GM21528 (cell line): ENCODE results near the gene LTBP4.
"Not testable (repeated sequence)": the region's sequence is repeated elsewhere in the genome, so short reads cannot be mapped to it uniquely, and the experiment has no call there.

Experiments used
- ATAC-seq: cut with Tn5 transposase; IDR thresholded peaks from one replicate; pipeline ENCODE4 v1.9.1; 2021; ENCODE audit warnings: mild to moderate bottlenecking, moderate library complexity; ENCODE audit not compliant: unreplicated experiment, low FRiP score

The LTBP4 gene

DNA sequence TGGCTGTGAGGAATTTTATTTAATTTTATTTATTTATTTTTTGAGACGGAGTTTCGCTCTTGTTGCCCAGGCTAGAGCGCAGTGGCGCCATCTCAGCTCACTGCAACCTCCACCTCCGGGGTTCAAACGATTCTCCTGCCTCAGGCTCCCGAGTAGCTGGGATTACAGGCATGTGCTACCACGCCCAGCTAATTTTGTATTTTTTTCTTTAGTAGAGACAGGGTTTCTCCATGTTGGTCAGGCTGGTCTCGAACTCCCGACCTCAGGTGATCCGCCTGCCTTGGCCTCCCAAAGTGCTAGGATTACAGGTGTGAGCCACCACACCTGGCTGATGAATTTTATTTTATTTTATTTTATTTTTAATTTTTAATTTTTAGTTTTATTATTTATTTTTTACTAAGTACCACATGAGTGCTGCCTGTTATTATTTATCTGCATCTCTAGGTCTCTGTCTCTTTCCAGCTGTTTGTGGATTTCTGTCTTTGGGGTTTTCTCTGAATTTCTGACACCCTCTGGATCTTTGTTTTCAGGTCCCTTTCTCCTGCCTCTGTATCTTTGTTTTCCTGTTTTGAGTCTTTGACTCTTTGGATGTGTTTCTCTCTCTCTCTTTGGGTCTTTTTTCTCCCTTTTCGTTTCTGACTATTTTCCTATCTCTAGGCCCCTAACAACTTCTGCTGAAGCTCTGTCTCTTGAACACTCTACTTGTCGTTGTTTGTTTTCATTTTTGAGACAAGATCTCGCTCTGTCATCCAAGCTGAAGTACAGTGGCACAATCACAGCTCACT is 23.4 kb downstream of the LTBP4 start:
- ATAC-seq: not testable (repeated sequence)

DNA sequence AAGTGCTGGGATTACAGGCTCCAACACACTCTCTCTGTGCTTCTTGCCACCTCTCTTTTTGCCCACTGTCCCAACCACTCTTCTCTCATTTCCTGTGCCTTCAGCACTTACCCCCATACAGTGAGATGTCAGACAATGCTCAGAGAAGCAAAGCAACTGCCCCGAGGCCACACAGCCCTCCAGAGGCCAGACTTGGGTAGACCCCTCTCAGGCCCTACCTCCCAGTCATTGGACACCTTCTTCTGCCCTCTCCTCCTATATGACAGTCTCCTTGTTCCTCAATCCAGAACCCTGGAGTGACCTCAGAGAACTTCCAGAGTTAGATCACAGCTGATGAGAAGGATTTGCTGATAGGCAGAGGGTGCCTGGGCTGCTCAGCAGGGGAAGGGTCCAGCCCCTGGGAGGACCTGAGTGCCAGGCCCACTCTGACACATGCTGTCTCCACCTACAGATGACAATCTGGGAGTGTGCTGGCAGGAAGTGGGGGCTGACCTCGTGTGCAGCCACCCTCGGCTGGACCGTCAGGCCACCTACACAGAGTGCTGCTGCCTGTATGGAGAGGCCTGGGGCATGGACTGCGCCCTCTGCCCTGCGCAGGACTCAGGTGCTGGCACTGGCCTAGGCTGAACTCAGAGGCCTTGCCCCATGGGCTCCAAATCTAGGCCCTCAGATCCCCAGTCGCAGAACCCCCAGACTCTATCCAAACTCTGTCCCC is 24.4 kb downstream of the LTBP4 start:
- no peak for ATAC-seq

DNA sequence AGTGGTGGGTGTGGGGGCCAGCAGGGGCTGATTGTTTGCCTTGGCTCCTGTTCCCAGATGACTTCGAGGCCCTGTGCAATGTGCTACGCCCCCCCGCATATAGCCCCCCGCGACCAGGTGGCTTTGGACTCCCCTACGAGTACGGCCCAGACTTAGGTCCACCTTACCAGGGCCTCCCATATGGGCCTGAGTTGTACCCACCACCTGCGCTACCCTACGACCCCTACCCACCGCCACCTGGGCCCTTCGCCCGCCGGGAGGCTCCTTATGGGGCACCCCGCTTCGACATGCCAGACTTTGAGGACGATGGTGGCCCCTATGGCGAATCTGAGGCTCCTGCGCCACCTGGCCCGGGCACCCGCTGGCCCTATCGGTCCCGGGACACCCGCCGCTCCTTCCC is 25.7 kb downstream of the LTBP4 start:
- no peak for ATAC-seq

DNA sequence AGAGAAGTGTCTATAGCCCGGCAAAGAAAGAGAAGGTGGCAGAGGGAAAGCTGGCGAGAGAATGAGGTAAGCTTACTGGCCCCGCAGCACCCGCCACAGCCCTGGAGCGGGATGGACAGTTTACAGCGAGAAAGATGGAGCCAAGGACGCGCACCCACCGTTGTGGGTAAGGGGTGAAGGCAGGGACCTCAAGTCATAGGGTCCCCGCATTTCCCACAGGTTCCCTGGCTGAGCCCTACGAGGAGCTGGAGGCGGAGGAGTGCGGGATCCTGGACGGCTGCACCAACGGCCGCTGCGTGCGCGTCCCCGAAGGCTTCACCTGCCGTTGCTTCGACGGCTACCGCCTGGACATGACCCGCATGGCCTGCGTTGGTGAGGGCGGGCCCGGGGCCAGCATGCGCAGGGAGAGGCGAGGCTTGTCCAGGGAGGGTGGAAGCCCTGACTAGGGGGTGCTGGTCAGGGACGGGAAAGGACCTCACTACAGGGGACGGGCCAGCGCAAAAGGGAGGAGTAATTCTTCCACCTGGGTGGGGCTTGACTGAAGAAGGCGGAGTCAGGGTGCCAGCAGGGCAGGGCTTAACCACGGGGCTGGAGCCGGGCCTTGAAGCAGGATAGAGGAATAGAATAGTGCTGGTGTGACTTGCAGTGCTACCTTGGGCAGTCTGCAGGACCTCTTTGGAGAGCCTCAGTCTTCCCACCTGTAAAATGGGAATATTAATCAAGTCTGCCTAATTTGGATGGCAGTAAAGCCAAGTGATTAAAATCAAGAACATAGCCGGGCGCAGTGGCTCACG is 26.5 kb downstream of the LTBP4 start:
- no peak for ATAC-seq

DNA sequence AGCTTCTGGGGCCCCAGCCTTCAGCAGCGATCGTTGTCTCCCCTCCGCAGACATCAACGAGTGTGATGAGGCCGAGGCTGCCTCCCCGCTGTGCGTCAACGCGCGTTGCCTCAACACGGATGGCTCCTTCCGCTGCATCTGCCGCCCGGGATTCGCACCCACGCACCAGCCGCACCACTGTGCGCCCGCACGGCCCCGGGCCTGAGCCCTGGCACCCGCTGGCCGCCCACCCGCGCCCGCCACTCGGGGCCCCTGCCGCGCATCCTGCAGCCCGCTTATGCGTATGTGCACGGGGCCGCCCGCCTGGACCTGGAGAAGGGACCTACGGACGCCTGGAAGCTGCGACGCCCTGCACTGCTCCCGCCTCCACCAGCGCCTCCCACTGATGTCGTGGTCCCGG is 28.2 kb downstream of the LTBP4 start:
- ATAC-seq: no peak

DNA sequence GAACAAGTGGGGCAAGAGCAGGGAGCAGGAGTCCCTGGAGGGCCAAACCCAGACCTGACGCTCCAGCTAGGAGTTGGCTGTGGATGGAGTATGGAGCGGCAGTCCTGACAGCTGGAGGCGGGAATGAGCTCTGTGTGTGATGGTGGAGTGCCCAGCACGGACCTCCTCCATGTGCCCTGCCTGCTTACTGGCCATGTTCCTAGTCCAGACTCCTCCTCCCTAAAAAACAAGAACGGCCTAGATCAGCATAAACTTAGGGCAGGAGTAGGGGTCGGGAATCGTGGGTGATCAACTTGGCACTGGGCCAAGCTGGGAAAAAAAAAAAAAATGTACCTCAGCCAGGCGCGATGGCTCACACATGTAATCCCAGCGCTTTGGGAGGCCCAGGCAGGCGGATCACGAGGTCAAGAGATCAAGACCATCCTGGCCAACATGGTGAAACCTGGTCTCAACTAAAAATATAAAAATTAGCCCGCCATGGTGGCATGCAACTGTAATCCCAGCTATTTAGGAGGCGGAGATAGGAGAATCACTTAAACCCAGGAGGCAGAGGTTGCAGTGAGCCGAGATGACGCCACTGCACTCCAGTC is 29.5 kb downstream of the LTBP4 start:
- ATAC-seq: no peak

DNA sequence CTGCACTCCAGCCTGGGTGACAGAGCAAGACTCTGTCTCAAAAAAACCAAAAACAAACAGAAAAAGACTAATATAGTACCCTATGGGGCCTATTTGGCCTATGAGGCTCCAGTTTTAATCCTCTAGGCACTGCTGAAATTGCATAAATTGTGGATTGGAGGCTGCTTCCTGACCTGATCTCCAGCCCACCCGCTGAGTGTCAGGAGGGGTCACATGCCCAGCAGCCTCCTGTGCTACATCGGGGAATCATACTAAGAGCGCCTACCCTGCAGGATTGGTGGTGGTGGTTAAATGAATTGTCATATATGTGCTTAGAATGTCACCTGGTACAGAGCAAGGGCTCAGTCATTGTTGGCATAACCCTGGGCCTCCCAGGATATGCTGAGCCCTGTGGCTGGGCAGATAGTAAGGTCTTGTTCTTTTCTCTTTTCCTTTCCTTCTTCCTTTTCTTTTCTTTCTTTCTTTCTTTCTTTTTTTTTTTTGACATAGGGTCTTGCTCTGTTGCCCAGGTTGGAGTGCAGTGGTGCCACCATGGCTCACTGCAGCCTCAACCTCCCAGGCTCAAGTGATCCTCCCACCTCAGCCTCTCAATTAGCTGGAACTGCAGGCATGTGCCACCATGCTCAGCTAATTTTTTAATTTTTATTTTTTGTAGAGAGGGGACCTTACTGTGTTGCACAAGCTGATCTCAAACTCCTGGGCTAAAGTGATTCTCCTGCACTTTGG is 31.3 kb downstream of the LTBP4 start:
- no peak for ATAC-seq

DNA sequence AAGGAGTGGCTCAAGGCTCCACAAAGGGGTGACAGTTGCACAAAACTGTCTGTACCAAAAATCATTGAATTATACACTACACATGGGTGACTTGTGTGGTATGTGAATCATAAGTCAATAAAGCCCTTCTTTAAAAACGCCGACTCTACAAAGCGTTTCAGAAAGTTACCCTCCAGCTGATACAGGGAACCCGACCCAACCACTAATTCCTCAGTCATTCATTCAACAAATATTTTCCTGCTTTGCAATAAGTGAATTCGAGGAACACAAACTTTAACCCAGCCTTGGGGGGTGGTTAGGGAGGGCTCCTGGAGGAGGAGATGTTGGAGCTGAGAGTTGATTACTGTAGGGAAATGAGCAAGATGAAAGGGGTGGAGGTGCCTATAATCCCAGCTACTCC is 32.0 kb downstream of the LTBP4 start:
- ATAC-seq: no peak

DNA sequence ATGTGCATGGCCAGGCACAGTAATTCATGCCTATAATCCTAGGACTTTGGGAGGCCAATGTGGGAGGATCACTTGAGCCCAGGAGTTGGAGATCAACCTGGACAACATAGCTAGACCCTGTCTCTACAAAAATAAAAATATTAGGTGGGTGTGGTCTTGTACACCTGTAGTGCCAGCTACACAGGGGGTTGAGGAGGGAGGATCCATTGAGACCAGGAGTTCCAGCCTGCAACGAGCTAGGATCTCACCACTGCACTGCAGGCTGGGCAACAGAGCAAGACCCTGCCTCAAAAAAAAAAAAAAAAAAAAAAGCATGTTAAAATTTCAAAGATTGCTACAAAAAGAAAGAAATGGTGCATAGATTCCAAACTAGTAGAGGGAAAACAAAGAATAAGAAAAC is 37.2 kb downstream of the LTBP4 start:
- no peak for ATAC-seq

DNA sequence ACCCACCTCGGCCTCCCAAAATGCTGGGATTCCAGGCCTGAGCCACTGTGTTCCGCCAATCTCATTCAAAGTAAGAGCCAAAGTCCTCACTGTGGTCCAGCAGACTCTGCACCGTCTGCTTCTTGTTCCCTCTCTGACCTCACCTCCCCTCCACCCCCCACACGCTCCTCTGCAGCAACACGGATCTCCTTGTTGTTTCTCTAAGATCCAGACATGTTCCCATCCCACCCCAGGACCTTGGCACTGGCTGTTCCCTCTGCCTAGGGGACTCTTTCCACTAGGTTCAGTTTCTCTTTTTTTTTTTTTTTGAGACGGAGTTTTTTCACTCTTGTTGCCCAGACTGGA is 38.4 kb downstream of the LTBP4 start:
- ATAC-seq: no peak

DNA sequence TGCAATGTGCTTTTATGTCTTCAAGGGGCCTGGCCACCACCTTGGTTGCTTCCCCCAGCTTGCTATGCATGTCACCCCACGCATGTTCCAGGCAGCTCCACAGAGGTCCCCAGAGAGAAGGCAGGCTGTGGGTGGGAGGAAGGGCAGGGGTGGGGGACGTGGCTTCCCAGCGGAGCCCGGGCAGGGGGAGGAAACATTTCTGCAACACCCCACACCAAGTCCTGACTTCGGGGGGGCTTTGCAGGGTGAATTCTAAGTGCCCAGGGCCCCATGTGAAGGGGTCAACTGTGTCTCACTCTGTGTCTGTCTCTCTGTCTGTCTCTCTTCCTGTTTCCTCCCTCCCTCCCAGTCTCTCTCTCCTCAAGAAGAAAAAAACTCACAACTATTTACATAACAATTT is 39.6 kb downstream of the LTBP4 start:
- no peak for ATAC-seq

DNA sequence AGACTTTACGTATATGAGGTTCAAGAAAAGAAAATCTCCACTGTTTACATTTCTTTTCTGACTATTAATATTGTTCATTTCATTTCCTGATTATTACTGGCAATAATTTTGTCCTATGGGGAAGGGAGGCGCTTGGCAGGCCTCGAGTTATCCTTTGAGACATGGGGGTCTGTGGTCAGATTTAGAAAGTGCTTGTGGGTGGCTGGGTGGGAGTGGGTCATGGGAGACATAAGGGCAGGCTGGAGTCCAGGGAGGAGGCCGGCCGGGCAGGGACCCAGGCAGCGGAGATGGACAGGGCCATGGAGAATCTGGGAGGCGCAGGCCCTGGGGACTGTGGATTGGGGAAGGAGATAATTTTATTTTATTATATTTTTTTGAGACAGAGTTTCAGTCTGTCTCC is 40.1 kb downstream of the LTBP4 start:
- ATAC-seq: no peak

DNA sequence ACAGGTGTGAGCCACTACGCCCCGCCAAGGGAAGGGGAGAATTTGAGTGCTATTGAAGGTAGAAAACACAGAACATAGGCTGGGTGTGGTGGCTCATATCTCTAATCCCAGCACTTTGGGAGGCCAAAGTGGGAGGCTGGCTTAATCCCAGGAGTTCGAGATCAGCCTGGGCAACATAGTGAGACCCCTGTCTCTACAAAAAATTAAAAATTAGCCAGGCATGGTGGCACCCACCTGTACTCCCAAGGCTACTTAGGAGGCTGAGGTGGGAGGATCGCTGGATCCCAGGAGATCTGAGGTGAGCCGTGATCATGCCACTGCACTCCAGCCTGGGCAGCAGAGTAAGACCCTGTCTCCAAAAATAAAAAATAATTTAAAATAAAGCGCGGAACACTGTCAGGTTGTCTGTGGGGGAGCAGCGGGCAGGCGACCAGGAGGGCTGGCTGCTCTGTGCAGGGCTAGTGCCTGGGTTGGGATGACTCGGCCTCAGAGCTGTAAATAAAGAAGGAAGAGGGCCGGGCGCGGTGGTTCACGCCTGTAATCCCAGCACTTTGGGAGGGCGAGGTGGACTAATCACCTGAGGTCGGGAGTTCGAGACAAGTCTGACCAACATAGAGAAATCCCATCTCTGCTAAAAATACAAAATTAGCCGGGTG is 41.0 kb downstream of the LTBP4 start:
- no peak for ATAC-seq

DNA sequence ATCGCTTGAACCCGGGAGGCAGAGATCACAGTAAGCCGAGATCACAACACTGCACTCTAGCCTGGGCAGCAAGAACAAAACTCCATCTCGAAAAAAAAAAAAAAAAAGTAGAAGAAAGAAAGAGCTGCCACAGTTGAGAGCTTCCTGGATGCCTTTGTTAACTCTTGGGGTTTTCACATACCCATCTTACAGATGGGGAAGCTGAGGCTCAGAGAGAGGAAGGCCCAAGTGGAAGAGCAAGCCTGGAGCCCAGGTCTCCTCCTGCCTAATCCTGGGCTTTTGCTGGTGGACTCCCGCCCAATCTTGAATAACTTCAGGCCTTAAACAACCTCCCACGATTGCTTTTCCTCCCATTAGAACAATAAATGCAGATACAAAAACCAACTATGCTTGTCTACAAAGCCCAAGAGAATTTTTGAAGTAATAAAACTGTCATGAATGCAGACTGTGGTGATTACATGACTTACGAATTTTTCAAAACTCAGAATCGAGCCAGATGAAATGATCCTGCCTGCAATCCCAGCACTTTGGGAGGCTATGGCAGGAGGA is 41.7 kb downstream of the LTBP4 start:
- ATAC-seq: no peak

DNA sequence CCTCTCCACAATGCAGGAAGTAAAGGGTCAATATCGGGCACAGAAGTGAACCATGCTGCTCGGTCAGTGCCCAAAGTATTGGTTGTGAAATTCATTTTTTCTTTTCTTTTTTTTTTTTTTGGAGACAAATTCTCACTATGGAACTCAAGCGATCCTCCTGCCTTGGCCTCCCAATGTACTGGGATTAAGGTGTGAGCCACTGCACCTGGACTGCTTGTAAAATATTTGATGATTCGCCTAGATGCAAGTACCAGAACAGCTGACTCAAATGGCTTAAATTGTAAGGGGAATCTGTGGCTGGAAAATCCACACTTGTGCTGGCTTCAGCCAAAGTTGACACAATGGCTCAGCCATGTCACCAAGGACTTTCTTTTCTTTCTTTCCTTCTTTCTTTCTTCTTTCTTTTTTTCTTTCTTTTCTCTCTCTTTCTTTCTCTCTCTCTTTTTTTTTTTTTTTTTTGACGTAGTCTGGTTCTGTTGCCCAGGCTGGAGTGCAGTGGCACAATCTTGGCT is 45.6 kb downstream of the LTBP4 start:
- no peak for ATAC-seq

DNA sequence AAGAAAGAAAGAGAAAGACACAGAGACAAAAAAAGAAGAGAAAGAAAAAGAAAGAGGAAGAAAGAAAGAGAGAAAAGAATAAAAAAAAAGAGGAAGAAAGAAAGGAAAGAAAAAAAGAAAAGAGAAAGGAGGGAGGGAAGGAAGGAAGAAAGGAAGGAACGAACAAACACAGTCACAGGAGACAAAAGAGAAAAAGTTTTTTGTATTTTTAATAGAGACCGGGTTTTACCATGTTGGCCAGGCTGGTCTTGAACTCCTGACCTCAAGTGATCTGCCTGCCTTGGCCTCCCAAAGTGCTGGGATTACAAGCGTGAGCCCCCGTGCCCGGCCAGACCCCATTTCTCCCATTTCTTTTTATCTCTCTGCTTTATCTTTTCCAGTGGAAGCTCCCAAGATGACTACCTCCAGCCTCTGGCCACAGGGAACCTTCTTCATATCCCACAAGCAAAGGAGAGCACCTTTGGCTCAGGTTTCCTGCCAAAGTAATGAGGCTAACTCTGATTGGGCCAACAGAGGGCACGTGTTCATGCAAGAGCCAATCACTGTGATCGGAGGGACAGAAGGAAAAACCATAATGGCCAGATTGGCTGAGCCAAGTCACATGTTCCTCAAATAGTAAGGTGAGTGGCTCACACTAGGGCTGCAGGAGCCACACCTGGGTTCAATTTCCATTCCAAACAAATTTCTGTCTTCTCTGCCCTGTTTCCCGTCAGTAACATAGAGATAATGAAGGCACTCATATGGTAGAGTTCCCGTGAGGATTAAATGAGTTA is 48.9 kb downstream of the LTBP4 start:
- ATAC-seq: not testable (repeated sequence)

DNA sequence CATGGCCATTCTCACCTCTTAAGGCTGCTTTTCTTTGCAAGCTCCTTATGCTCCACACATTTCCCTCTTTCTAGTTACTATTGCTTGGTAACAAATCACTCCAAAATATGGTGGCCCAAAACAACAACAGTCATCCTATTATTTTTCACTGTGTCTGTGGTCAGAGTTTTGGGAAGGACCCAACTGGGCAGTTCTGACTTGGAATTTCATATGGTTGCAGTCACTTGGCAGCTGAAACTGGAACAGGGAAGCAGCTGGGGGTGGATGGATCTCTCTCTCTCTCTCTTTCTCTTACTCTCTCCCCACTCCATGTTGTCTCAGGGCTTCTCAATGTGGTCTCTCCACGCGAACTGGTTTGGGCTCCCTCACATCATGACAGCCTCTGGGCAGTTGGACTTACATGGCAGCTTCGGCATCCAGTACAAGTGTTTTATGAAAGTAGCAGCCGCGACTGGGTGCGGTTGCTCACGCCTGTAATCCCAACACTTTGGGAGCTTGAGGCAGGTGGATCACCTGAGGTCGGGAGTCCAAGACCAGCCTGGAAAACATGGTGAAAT is 49.7 kb downstream of the LTBP4 start:
- no peak for ATAC-seq

DNA sequence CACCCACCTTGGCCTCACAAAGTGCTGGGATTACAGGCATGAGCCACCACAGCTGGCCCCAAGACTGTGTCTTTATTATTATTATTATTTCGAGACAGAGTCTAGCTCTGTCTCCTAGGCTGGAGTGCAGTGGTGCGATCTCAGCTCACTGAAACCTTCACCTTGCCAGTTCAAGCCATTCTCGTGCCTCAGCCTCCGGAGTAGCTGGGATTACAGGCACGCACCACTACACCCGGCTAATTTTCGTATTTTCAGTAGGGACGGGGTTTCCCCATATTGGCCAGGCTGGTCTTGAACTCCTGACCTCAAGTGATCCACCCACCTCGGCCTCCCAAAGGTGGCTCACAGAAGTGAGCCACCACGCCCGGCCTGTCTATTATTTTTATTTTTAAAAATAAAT is 51.1 kb downstream of the LTBP4 start:
- not testable (repeated sequence) for ATAC-seq
